HepG2 (cell line): Measurements from ENCODE around the gene EXOC3. TPM values are rescaled to one million over a fixed set of nuclear protein-coding genes. Genes with fewer than 3 reads are reported as not detected.

Experiments used
- ATAC-seq: fragments of 200-7000 bp; cut with Tn5 transposase; 3 replicates; pipeline ENCODE4 v1.9.1; 2020; ENCODE audit warnings: mild to moderate bottlenecking, moderate library complexity
- BruUV-seq: library from RNA; stranded (reverse); fragments of 400-500 nt; replicated peaks from 2 replicates; lab custom pipeline; 2021; lab: Mats Ljungman, UMichigan
- CTCF ChIA-PET: fragments of 300-600 bp; formaldehyde crosslinking; extraction: SDS; loops from one replicate; lab custom pipeline; 2021; ENCODE audit warnings: low total read pairs, inconsistent platforms, low intra/inter-chr PET ratio; lab: Yijun Ruan, JAX
- POLR2A ChIA-PET: fragments of 350-600 bp; sonication (Branson Sonifier 250); formaldehyde crosslinking; loops from one replicate; lab custom pipeline; 2020; ENCODE audit warnings: antibody characterized with exemption, inconsistent platforms; lab: Yijun Ruan, JAX
- DNase-seq: peaks from one replicate; pipeline ENCODE4 v3.0.0-alpha.2; 2015; ENCODE audit warnings: low spot score
- FAIRE-seq: peaks from 3 replicates; lab custom pipeline; 2011; peaks lifted over from hg19 to GRCh38; lab: Jason Lieb, UNC
- H2AFZ ChIP-seq: one replicate; pipeline ENCODE4 v1.6.1; 2011; ENCODE audit warnings: low read length, inconsistent platforms
- H3K27ac ChIP-seq: fragments of 300-600 bp; 3 replicates; pipeline ENCODE4 v1.8.0; 2011; ENCODE audit warnings: mixed run types, mild to moderate bottlenecking, mixed read lengths, low read length, inconsistent platforms; ENCODE audit not compliant: insufficient read depth; ENCODE audit errors: extremely low read length
- H3K27me3 ChIP-seq, 2 experiments: fragments of 200-600 bp in 1 of 2; 2 replicates in 1 of 2; 3 replicates in 1 of 2; pipeline versions ENCODE4 v1.6.0 to v1.8.0; 2011; ENCODE audit warnings: low read length in 2 of 2, mild to moderate bottlenecking in 2 of 2, moderate library complexity in 2 of 2, inconsistent platforms in 1 of 2; ENCODE audit not compliant: insufficient read depth in 2 of 2, control insufficient read depth in 1 of 2
- H3K36me3 ChIP-seq, 2 experiments: fragments of 200-600 bp in 1 of 2; replicated peaks in 1 of 2; 2 replicates in 1 of 2; 3 replicates in 1 of 2; pipeline versions ENCODE4 v1.5.1 to v1.8.0; 2011; ENCODE audit warnings: low read length in 2 of 2, inconsistent platforms in 1 of 2; ENCODE audit not compliant: insufficient read depth in 2 of 2, control insufficient read depth in 1 of 2
- H3K4me1 ChIP-seq: 2 replicates; pipeline ENCODE4 v1.5.1; 2012; ENCODE audit warnings: low read length, inconsistent platforms; ENCODE audit not compliant: insufficient read depth
- H3K4me2 ChIP-seq: 2 replicates; pipeline ENCODE4 v1.6.0; 2011; ENCODE audit warnings: low read depth, low read length, inconsistent platforms
- H3K4me3 ChIP-seq, 3 experiments: fragments of 200-600 bp in 1 of 3; sonication (generic), shearing (Covaris generic) in 1 of 3; replicated peaks in 1 of 3; 2 replicates each; pipeline ENCODE4 v1.5.1; 2011 to 2016; ENCODE audit warnings: low read length in 3 of 3, inconsistent platforms in 2 of 3, low read depth in 2 of 3, mild to moderate bottlenecking in 2 of 3, control low read depth in 1 of 3, mixed read lengths in 1 of 3; ENCODE audit not compliant: insufficient read depth in 1 of 3
- H3K79me2 ChIP-seq: one replicate; pipeline ENCODE4 v1.6.1; 2011; ENCODE audit warnings: low read length, inconsistent platforms; ENCODE audit not compliant: insufficient read depth
- H3K9ac ChIP-seq: 2 replicates; pipeline ENCODE4 v1.6.0; 2011; ENCODE audit warnings: mild to moderate bottlenecking, low read depth, low read length, inconsistent platforms; ENCODE audit not compliant: insufficient read depth
- H3K9me3 ChIP-seq: 2 replicates; pipeline ENCODE4 v1.5.1; 2012; ENCODE audit warnings: mild to moderate bottlenecking, low read length
- H4K20me1 ChIP-seq: 2 replicates; pipeline ENCODE4 v1.6.0; 2011; ENCODE audit warnings: inconsistent platforms, mild to moderate bottlenecking, low read length, moderate library complexity; ENCODE audit not compliant: insufficient read depth
- AGO2 ChIP-seq: fragments of 200-400 bp; formaldehyde crosslinking; optimal IDR thresholded peaks from 2 replicates; pipeline ENCODE3; 2017; ENCODE audit warnings: mild to moderate bottlenecking, low read depth, low read length, moderate library complexity
- CREBL2 ChIP-seq: sonication (generic); formaldehyde crosslinking; IDR thresholded peaks from 2 replicates; pipeline ENCODE4 v1.8.1; 2023; ENCODE audit warnings: missing genetic modification reagents, mild to moderate bottlenecking, borderline replicate concordance
- GATA4 ChIP-seq: sonication (generic); IDR thresholded peaks from 2 replicates; pipeline ENCODE4 v1.6.1; 2016; ENCODE audit warnings: antibody characterized with exemption, low read depth, borderline replicate concordance
- ZBTB33 ChIP-seq: sonication (generic); formaldehyde crosslinking; IDR thresholded peaks from 2 replicates; pipeline ENCODE4 v1.4.0; 2020; ENCODE audit warnings: missing genetic modification reagents
- ZBTB7B ChIP-seq: sonication (generic); formaldehyde crosslinking; IDR thresholded peaks from 2 replicates; pipeline ENCODE4 v1.4.0; 2020; ENCODE audit warnings: missing genetic modification reagents
- ZNF274 ChIP-seq: sonication (generic); formaldehyde crosslinking; IDR thresholded peaks from 2 replicates; pipeline ENCODE4 v1.5.1; 2020; ENCODE audit warnings: mild to moderate bottlenecking, missing genetic modification reagents
- ZNF512B ChIP-seq: sonication (generic); formaldehyde crosslinking; IDR thresholded peaks from 2 replicates; pipeline ENCODE4 v1.5.1; 2020; ENCODE audit warnings: missing genetic modification reagents, mild to moderate bottlenecking, borderline replicate concordance
- ZNF790 ChIP-seq: sonication (generic); formaldehyde crosslinking; IDR thresholded peaks from 2 replicates; pipeline ENCODE4 v1.8.0; 2022; ENCODE audit warnings: missing genetic modification reagents, mild to moderate bottlenecking, borderline replicate concordance
- ZSCAN29 ChIP-seq: sonication (generic); formaldehyde crosslinking; conservative IDR thresholded peaks from 2 replicates; pipeline ENCODE4 v1.4.0; 2020; ENCODE audit warnings: mild to moderate bottlenecking, missing genetic modification reagents
- WGBS: methylation state at CpG from one replicate; pipeline ENCODE4 v1.1.6; 2017; ENCODE audit warnings: low lambda C conversion rate; 5-methylcytosine and 5-hydroxymethylcytosine counted together
- in situ Hi-C: cut with HindIII; loops from 2 replicates; pipeline ENCODE4 v1.10.0; 2017; ENCODE audit warnings: low pct_unique_long_range_greater_than_20kb; ENCODE audit not compliant: extremely low pct_ligation_motif_present
- intact Hi-C: fragments of 100-400 bp; cut with micrococcal nuclease; formaldehyde crosslinking; loops from one replicate; pipeline ENCODE4 v1.10.0; 2022; ENCODE audit not compliant: unreplicated experiment
- polyA plus RNA-seq, 8 experiments: library from polyadenylated mRNA; depleted of rRNA in 3 of 8; stranded (reverse) in 7 of 8; unstranded in 1 of 8; fragments of >200 nt; fragmentation: Illumina TruSeq in 4 of 8; extraction: Trizol in 4 of 8; gene quantifications; 2 replicates each; pipeline versions ENCODE4 v1.2.1 to v1.2.3, GENCODE V29; 2011 to 2016; ENCODE audit warnings: low read depth in 4 of 8, missing spikeins in 1 of 8, mixed read lengths in 1 of 8; ENCODE audit not compliant: insufficient read depth in 1 of 8
- total RNA-seq, 5 experiments: library from RNA; depleted of rRNA; stranded (reverse); fragments of >200 nt; fragmentation: Illumina TruSeq; extraction: Trizol; gene quantifications; 2 replicates each; pipeline ENCODE4 v1.2.3, GENCODE V29; 2016; ENCODE audit warnings: low read depth in 1 of 5

The EXOC3 gene
- total and polyA plus RNA-seq, 2 of the 13 experiments (the other 11 are each of a cell fraction or from before 2014, with no cell fraction given), result 9.2 to 20.5 TPM

- intact Hi-C loops, result no loop called here
- DNase-seq, result no peak
- H3K79me2 ChIP-seq, result no peaks in the 10 kb centered on the region
- no peak overlapping the region for H3K9ac ChIP-seq
- H3K27ac ChIP-seq, result no peak overlapping the region
- no peaks in the 10 kb centered on the region for H3K27me3 ChIP-seq
- TF ChIP-seq ZSCAN29 (CRISPR knock-in tag) (no peak), CREBL2 (CRISPR knock-in tag) (no peak), AGO2 (peak; percentile 27), ZBTB7B (no peak), ZNF274 (CRISPR knock-in tag) (no peak), ZNF512B (CRISPR knock-in tag) (no peak), ZBTB33 (CRISPR knock-in tag) (no peak), ZNF790 (CRISPR knock-in tag) (no peak), GATA4 (no peak)
- TF ChIP-seq, all 625 proteins: peak for 1
- Histone ChIP-seq H3K4me3 (no peak overlapping the region), H2AFZ (no peak overlapping the region), H3K36me3 (peaks cover 34 to 75% of the 10 kb centered on the region in 2 experiments; a peak in 4 of 5 replicates), H3K4me1 (no peaks in the 10 kb centered on the region), H4K20me1 (0 out of 2 replicates have a peak, but pooled peaks cover 3% of the 10 kb centered on the region), H3K4me2 (no peak overlapping the region), H3K9me3 (peaks cover 5% of the 10 kb centered on the region; the same call in 1 of the 2 replicates)
- in situ Hi-C loops, result no loop called here
- 94% methylated on average over 20 of the region's 28 CpGs for WGBS
- CTCF ChIA-PET, result no interaction called here
- POLR2A ChIA-PET, result no interaction called here
- FAIRE-seq, result no peak
- BruUV-seq, result no TSS peak
- ATAC-seq, result no peak
Observed at GRCh38 chr5:456351-457194, 13.6 kb downstream of the EXOC3 start.
